Dendritic cell treated with granulocyte-macrophage colony-stimulating factor and Interleukin-4, amounts not matched to agents 40 ng/mL and 50 ng/mL, for 4 days (primary cell): ENCODE data around the gene ARFIP2.

Experiments used
- H3K27ac Mint-ChIP-seq: one replicate; pipeline ENCODE4 v1.8.0; 2022; ENCODE audit warnings: mild to moderate bottlenecking, mixed read lengths
- H3K27me3 Mint-ChIP-seq: one replicate; pipeline ENCODE4 v1.8.0; 2022; ENCODE audit warnings: mild to moderate bottlenecking, mixed read lengths
- H3K36me3 Mint-ChIP-seq: one replicate; pipeline ENCODE4 v1.8.0; 2022; ENCODE audit warnings: low read depth, mixed read lengths
- H3K4me1 Mint-ChIP-seq: one replicate; pipeline ENCODE4 v1.8.0; 2022; ENCODE audit warnings: low read depth, mixed read lengths
- H3K4me3 Mint-ChIP-seq: one replicate; pipeline ENCODE4 v1.8.0; 2022; ENCODE audit warnings: mild to moderate bottlenecking, moderate library complexity, mixed read lengths
- H3K9me3 Mint-ChIP-seq: one replicate; pipeline ENCODE4 v1.8.0; 2022; ENCODE audit warnings: mixed read lengths
- intact Hi-C: fragments of 100-400 bp; cut with micrococcal nuclease; formaldehyde crosslinking; loops from one replicate; pipeline ENCODE4 v1.15.0; 2022

The ARFIP2 gene

DNA sequence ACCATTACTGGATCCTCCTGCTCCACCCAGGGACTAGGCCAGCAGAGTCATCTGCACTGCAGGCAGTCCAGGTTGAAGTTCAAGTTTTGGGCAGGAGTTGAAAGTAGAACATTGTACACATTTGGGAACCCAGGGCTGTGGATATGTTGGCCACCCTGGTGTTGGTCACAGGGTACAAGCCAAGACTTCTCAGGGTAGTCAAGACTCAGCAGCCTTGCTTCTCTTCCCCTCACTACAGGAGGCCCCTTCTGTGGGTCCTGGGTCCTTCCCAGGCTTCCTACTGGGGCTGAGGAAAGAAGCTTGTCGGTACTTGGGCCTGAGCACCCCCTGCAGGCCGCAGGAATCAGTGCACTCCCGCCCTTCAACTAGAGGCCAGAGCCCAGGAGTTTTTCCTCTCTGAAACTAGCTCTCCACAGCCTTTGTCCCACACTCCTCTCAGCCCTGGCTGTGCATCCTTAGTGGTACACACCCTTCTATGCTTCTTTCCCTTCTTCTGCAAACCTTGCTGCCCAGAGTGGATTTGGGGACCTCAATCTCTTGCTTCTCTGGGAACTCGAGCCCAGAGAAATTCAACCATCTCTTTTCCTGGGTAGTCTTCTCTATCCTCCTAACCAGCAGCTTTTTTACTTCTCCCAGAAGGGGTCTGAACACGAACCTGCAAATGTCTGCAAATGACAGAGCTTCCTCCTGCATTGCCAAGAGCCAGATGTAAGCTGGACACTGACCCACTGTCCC lies 37.7 kb downstream of the ARFIP2 start:
- no peaks in the 10 kb centered on the region for H3K4me1 Mint-ChIP-seq
- H3K4me3 Mint-ChIP-seq, result no peak overlapping the region
- H3K36me3 Mint-ChIP-seq, result peaks cover 4% of the 10 kb centered on the region
- intact Hi-C loops, result loop anchor here (1.0 to 2.0 kb wide), 2 partner anchors 61 to 64 kb away; no protein-coding TSS in a partner anchor
- no peak overlapping the region for H3K27ac Mint-ChIP-seq
- no peaks in the 10 kb centered on the region for H3K9me3 Mint-ChIP-seq
- no peaks in the 10 kb centered on the region for H3K27me3 Mint-ChIP-seq

DNA sequence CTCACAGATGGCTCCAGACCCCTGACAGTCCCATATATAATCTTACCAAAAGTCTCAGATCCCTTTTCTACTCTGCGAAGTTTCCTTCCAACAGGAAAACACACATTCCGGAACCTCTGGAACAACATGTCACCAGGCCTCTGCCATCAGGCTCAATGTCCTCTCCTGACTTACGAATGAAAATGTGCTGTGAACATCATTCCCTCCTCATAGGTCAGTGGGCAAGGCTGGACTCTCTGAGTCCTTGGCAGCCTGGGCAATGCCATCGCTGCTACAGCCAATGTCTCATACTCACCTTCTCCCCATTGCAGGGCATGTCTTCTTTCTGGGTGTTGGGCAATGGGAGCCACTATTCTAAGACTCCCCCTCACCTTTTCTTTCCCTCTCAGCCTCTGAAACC lies 38.7 kb downstream of the ARFIP2 start:
- intact Hi-C loops, result loop anchor here (2.0 kb wide), 1 partner anchor 62 kb away; no protein-coding TSS in a partner anchor
- Mint-ChIP-seq H3K9me3 (no peaks in the 10 kb centered on the region), H3K27ac (no peak overlapping the region), H3K36me3 (no peaks in the 10 kb centered on the region), H3K4me1 (no peaks in the 10 kb centered on the region), H3K27me3 (no peaks in the 10 kb centered on the region), H3K4me3 (no peak overlapping the region)

DNA sequence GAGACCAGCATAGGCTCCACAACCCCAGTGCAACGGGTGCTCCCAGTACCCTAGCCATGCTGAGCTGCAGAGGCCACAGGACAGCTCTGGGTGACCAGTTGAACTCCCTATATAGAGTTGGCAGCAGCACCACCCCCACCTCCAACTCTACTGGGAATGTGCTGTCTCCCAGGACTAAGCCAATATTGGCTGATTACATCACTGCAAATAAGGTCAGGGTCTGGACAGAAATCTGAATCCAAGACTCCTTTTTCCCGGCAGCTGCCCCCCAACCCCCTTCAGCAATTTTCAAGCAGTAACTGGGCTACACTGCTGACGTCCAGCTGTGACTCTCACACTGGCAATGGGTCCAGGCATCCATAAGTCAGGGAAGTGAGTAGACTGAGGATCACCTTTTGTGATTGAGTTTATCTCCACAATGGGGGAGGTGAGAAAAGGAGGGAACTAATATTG lies 40.2 kb downstream of the ARFIP2 start, which contains the start of gene HPX:
HPX (minus strand) TSS at position 82 of the 453 bp plus-strand sequence; CDS start at position 58, 24 bp downstream.
- no peaks in the 10 kb centered on the region for H3K4me1 Mint-ChIP-seq
- no peaks in the 10 kb centered on the region for H3K9me3 Mint-ChIP-seq
- intact Hi-C loops, result no loop called here
- no peak within 1 kb of the TSS for H3K27ac Mint-ChIP-seq
- H3K27me3 Mint-ChIP-seq, result no peaks in the 10 kb centered on the region
- H3K4me3 Mint-ChIP-seq, result no peak within 1 kb of the TSS
- H3K36me3 Mint-ChIP-seq, result no peaks in the 10 kb centered on the region

DNA sequence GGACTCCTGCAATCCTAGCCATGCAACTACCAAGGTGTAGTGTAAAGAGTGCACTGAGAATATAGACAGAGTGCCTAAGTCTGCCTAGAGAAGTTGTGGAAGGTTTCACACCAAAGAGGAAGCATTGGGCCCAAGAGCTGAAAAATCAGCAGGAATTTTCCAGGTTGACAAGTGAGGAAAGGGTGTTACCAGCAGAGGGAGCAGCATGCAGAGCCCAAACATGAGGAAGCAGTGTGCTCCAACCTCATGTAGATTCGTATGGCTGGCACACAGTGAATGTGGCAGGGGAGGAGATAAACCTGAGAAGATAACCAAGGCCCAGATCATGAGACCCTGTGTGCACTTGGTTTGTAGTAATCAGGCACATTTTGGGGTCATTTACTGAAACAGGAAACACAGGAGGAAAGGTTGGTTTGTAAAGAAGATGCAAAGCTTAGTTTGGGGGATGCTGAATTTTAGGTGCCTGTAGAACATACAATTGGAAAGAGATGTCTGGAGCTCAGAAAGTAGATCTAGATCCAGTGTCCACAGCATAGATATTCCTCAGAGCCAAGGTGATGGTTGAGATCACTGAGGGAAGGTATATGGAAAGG lies 42.1 kb downstream of the ARFIP2 start:
- no peak overlapping the region for H3K4me3 Mint-ChIP-seq
- H3K9me3 Mint-ChIP-seq, result no peaks in the 10 kb centered on the region
- H3K4me1 Mint-ChIP-seq, result no peaks in the 10 kb centered on the region
- H3K27me3 Mint-ChIP-seq, result no peaks in the 10 kb centered on the region
- H3K36me3 Mint-ChIP-seq, result no peaks in the 10 kb centered on the region
- no peak overlapping the region for H3K27ac Mint-ChIP-seq
- intact Hi-C loops, result loop anchor here (2.0 kb wide), 1 partner anchor 38 kb away; no protein-coding TSS in a partner anchor

DNA sequence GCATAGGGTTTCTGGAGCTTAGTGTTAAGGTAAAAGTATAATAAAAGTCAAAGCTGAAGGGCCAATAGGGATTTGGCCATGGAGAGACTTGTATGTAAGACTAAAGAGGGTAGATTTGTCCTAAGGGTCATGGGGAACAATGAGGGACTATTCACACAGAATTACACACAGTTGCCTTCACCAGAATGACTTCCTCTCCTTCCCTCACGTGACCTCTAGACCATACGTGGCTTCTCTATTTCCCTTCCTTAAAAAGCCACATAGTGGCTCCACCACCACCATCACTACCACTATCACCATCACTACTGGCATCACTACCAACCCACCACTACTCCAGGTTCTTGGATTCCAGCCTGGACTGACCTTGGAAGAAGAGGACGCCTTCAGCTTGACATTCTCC lies 43.1 kb downstream of the ARFIP2 start:
- H3K9me3 Mint-ChIP-seq, result no peaks in the 10 kb centered on the region
- no peaks in the 10 kb centered on the region for H3K36me3 Mint-ChIP-seq
- no peak overlapping the region for H3K4me3 Mint-ChIP-seq
- peaks cover 2% of the 10 kb centered on the region for H3K4me1 Mint-ChIP-seq
- H3K27ac Mint-ChIP-seq, result no peak overlapping the region
- H3K27me3 Mint-ChIP-seq, result peaks cover 1% of the 10 kb centered on the region
- intact Hi-C loops, result loop anchor here (2.0 kb wide), 1 partner anchor 39 kb away; no protein-coding TSS in a partner anchor

DNA sequence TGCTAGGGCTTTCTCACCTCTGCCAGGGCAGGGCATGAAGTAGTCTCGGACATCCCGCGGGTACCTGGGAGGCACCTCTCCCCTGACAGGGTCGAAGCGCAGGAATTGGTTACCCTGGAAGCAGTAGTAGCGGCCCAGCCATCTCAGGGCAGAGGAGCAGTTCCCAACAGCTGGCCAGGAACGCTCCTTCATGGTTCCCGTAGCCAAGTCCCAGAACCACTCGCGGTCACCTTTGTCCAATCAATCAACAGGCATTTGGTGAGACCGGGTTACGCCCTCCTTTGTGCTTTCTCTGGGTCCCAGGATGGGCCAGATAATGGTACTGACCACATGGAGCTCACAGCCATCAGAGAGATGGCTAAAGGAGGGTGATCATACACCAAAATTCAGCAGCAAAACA lies 43.7 kb downstream of the ARFIP2 start:
- Mint-ChIP-seq H3K27me3 (peaks cover 1% of the 10 kb centered on the region), H3K4me3 (no peak overlapping the region), H3K36me3 (no peaks in the 10 kb centered on the region), H3K9me3 (no peaks in the 10 kb centered on the region), H3K27ac (no peak overlapping the region), H3K4me1 (peaks cover 6% of the 10 kb centered on the region)
- intact Hi-C loops, result no loop called here

DNA sequence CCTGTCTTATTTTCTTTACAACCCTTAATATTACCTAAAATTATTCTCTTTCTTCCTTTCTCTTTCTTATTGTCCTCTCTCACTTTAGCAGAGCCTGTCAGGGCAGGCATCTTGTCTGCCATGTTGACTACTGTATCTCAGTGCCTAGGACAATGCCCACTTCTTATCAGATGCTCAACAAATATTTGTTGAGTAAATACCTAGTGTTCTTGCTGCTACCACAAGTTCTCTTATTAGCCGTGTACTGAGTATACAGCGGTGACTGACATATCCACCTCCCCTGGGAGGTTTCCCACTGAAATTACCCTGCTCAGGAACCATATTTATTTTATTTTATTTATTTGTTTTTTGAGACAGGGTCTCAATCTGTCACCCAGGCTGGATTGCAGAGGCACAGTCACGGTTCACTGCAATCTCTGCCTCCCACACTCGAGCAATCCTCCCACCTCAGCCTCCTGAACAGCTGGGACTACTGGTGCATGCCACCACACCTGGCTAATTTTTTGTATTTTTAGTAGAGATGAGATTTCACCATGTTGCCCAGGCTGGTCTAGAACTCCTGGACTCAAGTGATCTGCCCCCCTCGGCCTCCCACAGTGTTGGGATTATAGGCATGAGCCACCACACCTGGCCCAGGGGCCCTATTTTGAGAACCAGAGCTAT lies 47.0 kb downstream of the ARFIP2 start:
- Mint-ChIP-seq H3K9me3 (no peaks in the 10 kb centered on the region), H3K4me1 (peaks cover 6% of the 10 kb centered on the region), H3K4me3 (no peak overlapping the region), H3K27ac (no peak overlapping the region), H3K36me3 (no peaks in the 10 kb centered on the region), H3K27me3 (peaks cover 1% of the 10 kb centered on the region)
- intact Hi-C loops, result no loop called here

DNA sequence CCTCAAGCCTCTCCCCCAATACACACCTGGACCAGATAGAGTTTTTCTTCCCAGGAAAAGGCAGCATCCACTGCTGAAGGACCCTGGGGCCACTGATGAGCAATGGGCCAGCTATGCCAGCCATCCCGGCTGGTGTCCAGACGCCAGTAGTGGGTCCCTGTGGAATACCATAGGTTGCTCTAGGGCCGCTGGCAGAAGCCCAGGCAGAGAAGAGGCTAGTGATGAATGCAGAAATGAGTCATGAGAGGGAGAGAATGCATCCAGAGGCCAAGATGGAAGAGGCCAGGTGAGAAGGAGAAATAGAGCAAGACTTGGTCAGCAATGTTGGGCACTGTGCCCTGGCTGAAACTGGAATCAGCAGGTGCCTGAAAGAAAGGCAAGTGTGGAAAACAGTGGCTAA lies 49.3 kb downstream of the ARFIP2 start:
- H3K27me3 Mint-ChIP-seq, result peaks cover 9% of the 10 kb centered on the region
- no peaks in the 10 kb centered on the region for H3K9me3 Mint-ChIP-seq
- H3K27ac Mint-ChIP-seq, result no peak overlapping the region
- H3K4me3 Mint-ChIP-seq, result no peak overlapping the region
- intact Hi-C loops, result no loop called here
- H3K36me3 Mint-ChIP-seq, result no peaks in the 10 kb centered on the region
- peaks cover 6% of the 10 kb centered on the region for H3K4me1 Mint-ChIP-seq

DNA sequence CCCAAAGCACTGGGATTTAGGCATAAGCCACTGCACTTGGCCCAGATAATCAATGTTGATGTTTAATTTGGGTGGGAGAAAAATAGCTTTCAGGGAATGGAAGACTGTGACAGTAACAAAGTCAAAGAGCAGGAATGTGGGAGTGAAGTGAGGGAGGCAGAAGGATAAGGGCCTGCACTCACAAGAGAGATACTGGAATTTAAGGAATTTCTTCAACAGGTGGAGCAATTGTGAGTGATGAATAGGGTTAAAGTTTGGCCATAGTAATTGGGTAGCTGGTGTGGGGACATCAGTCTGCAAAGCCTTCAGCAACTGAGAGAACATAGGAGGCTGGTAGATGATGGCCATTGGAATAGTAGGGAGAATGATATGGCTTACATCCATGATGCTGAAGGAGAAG lies 53.6 kb downstream of the ARFIP2 start:
- Mint-ChIP-seq H3K27ac (no peak overlapping the region), H3K36me3 (no peaks in the 10 kb centered on the region), H3K4me3 (no peak overlapping the region), H3K4me1 (no peaks in the 10 kb centered on the region), H3K27me3 (peaks cover 33% of the 10 kb centered on the region), H3K9me3 (no peaks in the 10 kb centered on the region)
- intact Hi-C loops, result no loop called here
